Endothelial cell of umbilical vein (primary cell): ENCODE results near the gene TK2.

Experiments used
- EZH2 ChIP-seq: IDR thresholded peaks from 2 replicates; pipeline ENCODE4 v1.6.1; 2012; ENCODE audit warnings: borderline replicate concordance, low read depth, mild to moderate bottlenecking, moderate library complexity, low read length, inconsistent platforms; ENCODE audit not compliant: severe bottlenecking
- FOS ChIP-seq: IDR thresholded peaks from 2 replicates; pipeline ENCODE4 v1.6.1; 2011; ENCODE audit warnings: mild to moderate bottlenecking, low read length, moderate library complexity, borderline replicate concordance; ENCODE audit not compliant: insufficient read depth
- GATA2 ChIP-seq: IDR thresholded peaks from 2 replicates; pipeline ENCODE4 v1.7.0; 2011; ENCODE audit warnings: low read depth, mild to moderate bottlenecking, moderate library complexity, mixed read lengths, low read length; ENCODE audit not compliant: insufficient read length, insufficient read depth
- JUN ChIP-seq: IDR thresholded peaks from 2 replicates; pipeline ENCODE4 v1.6.1; 2011; ENCODE audit warnings: borderline replicate concordance, low read depth; ENCODE audit not compliant: insufficient read length, insufficient read depth
- MYC ChIP-seq: IDR thresholded peaks from one replicate; pipeline ENCODE4 v1.6.1; 2011; ENCODE audit warnings: mild to moderate bottlenecking, low read depth, low read length
- POLR2A ChIP-seq: IDR thresholded peaks from 2 replicates; pipeline ENCODE4 v1.6.1; 2012; ENCODE audit warnings: low read depth, mild to moderate bottlenecking, control low read depth, low read length
- POLR2AphosphoS5 ChIP-seq: IDR thresholded peaks from 2 replicates; pipeline ENCODE4 v1.6.1; 2012; ENCODE audit warnings: low read depth, mild to moderate bottlenecking, control low read depth, low read length, moderate library complexity; ENCODE audit not compliant: insufficient read depth
- TF ChIP-seq, protein P1 (sequence below), 2 donors: IDR thresholded peaks; 1 replicate in 1 of 2; 2 replicates in 1 of 2; pipeline ENCODE4 v1.5.1; 2011; ENCODE audit warnings: low read length in 2 of 2, mild to moderate bottlenecking in 2 of 2, moderate library complexity in 2 of 2, control low read depth in 1 of 2, inconsistent platforms in 1 of 2, low read depth in 1 of 2; ENCODE audit not compliant: insufficient read depth in 1 of 2; ENCODE audit errors: extremely low read depth in 1 of 2
- TF ChIP-seq, protein P2 (sequence below): IDR thresholded peaks from 2 replicates; pipeline ENCODE4 v1.6.1; 2011; ENCODE audit not compliant: insufficient read depth, insufficient read length

DNA sequence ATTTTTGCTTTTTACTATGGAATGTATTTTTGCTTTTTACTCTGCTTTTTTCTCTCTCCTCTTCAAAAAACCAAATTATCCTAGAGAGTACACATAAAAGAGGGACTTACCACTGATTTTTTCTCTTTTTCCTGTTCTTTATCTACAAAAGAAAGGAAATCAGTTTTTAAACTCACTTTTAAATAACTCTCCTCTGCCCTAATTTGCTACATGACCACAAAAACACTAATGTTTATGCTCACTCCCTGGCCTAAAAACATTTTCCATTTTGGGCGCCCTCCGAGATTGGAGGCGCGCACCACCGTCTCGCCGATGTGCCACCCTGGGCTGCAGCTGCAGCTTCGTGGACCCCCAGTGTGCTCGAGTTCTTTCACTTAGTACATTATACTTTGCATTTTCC, 1.1 kb downstream of the TK2 start:
- TF ChIP-seq, protein P1, sequence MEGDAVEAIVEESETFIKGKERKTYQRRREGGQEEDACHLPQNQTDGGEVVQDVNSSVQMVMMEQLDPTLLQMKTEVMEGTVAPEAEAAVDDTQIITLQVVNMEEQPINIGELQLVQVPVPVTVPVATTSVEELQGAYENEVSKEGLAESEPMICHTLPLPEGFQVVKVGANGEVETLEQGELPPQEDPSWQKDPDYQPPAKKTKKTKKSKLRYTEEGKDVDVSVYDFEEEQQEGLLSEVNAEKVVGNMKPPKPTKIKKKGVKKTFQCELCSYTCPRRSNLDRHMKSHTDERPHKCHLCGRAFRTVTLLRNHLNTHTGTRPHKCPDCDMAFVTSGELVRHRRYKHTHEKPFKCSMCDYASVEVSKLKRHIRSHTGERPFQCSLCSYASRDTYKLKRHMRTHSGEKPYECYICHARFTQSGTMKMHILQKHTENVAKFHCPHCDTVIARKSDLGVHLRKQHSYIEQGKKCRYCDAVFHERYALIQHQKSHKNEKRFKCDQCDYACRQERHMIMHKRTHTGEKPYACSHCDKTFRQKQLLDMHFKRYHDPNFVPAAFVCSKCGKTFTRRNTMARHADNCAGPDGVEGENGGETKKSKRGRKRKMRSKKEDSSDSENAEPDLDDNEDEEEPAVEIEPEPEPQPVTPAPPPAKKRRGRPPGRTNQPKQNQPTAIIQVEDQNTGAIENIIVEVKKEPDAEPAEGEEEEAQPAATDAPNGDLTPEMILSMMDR (IDR thresholded peaks at IDR 0.05; ENCODE audit: extremely low read depth in 1 of 2, insufficient read depth in 1 of 2, low read depth in 1 of 2, low read length in 2 of 2) = no peak
- TF ChIP-seq POLR2A = no peak
- TF ChIP-seq, protein P2, sequence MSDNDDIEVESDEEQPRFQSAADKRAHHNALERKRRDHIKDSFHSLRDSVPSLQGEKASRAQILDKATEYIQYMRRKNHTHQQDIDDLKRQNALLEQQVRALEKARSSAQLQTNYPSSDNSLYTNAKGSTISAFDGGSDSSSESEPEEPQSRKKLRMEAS = no peak
- TF ChIP-seq POLR2AphosphoS5 = no peak
- no peak for TF ChIP-seq EZH2
- TF ChIP-seq MYC = no peak
- no peak for TF ChIP-seq JUN
- TF ChIP-seq GATA2 = no peak
- TF ChIP-seq FOS = no peak
